DOHH2 (cell line): ENCODE data around the gene PDE4D.

Source experiments
- CTCF ChIP-seq: fragments of 200-600 bp; sonication (generic); IDR thresholded peaks from one replicate; pipeline ENCODE4 v1.5.1; 2014; ENCODE audit warnings: antibody characterized with exemption, mild to moderate bottlenecking, low read depth, low read length; ENCODE audit not compliant: poor library complexity, severe bottlenecking
- EZH2phosphoT487 ChIP-seq: fragments of 200-600 bp; sonication (generic); IDR thresholded peaks from 2 replicates; pipeline ENCODE4 v1.6.1; 2017; ENCODE audit warnings: borderline replicate concordance, mild to moderate bottlenecking, antibody characterized with exemption, low read length, moderate library complexity, mixed read lengths

GRCh38 chr5:59783264-59783663 is 110.3 kb downstream of the PDE4D start:
- TF ChIP-seq CTCF (no peak), EZH2phosphoT487 (no peak)
